Urinary bladder (tissue), 4 donors: ENCODE results near the gene CFLAR. TPM values are rescaled to one million over a fixed set of nuclear protein-coding genes. Genes with fewer than 3 reads are reported as not detected.
A peak's percentile ranks its signal among the peaks of the same experiment; 100 is the strongest.
"Not testable (repeated sequence)": the region's sequence is repeated elsewhere in the genome, so short reads cannot be mapped to it uniquely, and the experiment has no call there.

Experiments used
- DNase-seq: peaks from one replicate; pipeline ENCODE4 v3.0.0-alpha.2; 2015; ENCODE audit errors: extremely low spot score
- H3K27ac ChIP-seq: one replicate; pipeline ENCODE4 v1.5.1; 2013; ENCODE audit warnings: low read depth, mild to moderate bottlenecking, moderate library complexity
- H3K36me3 ChIP-seq: one replicate; pipeline ENCODE4 v1.6.1; 2013; ENCODE audit warnings: mild to moderate bottlenecking, moderate library complexity; ENCODE audit not compliant: insufficient read depth
- H3K4me1 ChIP-seq: one replicate; pipeline ENCODE4 v1.6.1; 2013; ENCODE audit warnings: mild to moderate bottlenecking, moderate library complexity; ENCODE audit not compliant: insufficient read depth
- H3K4me3 ChIP-seq: one replicate; pipeline ENCODE4 v1.5.1; 2013; ENCODE audit warnings: low read depth, low read length
- WGBS: extraction: QIAGEN DNeasy Blood & Tissue Kit; methylation state at CpG from one replicate; pipeline ENCODE4 v1.1.7; 2013; 5-methylcytosine and 5-hydroxymethylcytosine counted together
- polyA plus RNA-seq: library from polyadenylated mRNA; stranded (reverse); fragments of 200-250 nt; gene quantifications from one replicate; pipeline ENCODE4 v1.2.3, GENCODE V29; 2013
- total RNA-seq: library from RNA; depleted of rRNA; stranded (reverse); fragments of >200 nt; gene quantifications from one replicate; pipeline ENCODE4 v1.2.3, GENCODE V29; 2014
- donor health status: healthy with polysubstance abuse.
- donor health status: healthy.

CFLAR gene
- total and polyA plus RNA-seq, 2 donors, result 50.0 to 107 TPM

- DNase-seq, result no peak
- Histone ChIP-seq H3K27ac (peak overlapping the region; percentile 34), H3K36me3 (no peaks in the 10 kb centered on the region), H3K4me3 (no peak overlapping the region), H3K4me1 (peaks cover 4% of the 10 kb centered on the region)
- WGBS, result 50% methylated on average over 4 of the region's 4 CpGs
These were observed 13.1 kb downstream of the CFLAR start for GRCh38 chr2:201128933-201129505.

GRCh38 chr2:201130524-201131186 lies 14.7 kb downstream of the CFLAR start:
- Histone ChIP-seq H3K4me1 (peaks cover 3% of the 10 kb centered on the region), H3K36me3 (no peaks in the 10 kb centered on the region), H3K4me3 (no peak overlapping the region), H3K27ac (no peak overlapping the region)
- 72% methylated on average over 3 of the region's 3 CpGs for WGBS
- no peak for DNase-seq

GRCh38 chr2:201132518-201132917 lies 16.6 kb downstream of the CFLAR start:
- no peaks in the 10 kb centered on the region for H3K36me3 ChIP-seq
- H3K4me3 ChIP-seq, result no peak overlapping the region
- H3K4me1 ChIP-seq, result peaks cover 3% of the 10 kb centered on the region
- no peak overlapping the region for H3K27ac ChIP-seq
- 58% methylated on average over 1 of the region's 1 CpG for WGBS
- no peak for DNase-seq

- Histone ChIP-seq H3K4me1 (no peaks in the 10 kb centered on the region), H3K36me3 (peaks cover 1% of the 10 kb centered on the region), H3K4me3 (no peak overlapping the region), H3K27ac (no peak overlapping the region)
- DNase-seq, result no peak
- 71% methylated on average over 4 of the region's 4 CpGs for WGBS
These were observed 19.4 kb downstream of the CFLAR start for GRCh38 chr2:201135386-201135785.

GRCh38 chr2:201136889-201137321 lies 20.9 kb downstream of the CFLAR start:
- H3K27ac ChIP-seq, result no peak overlapping the region
- no peak overlapping the region for H3K4me3 ChIP-seq
- H3K36me3 ChIP-seq, result peaks cover 3% of the 10 kb centered on the region
- H3K4me1 ChIP-seq, result no peaks in the 10 kb centered on the region
- DNase-seq, result no peak
- 69% methylated on average over 3 of the region's 3 CpGs for WGBS

GRCh38 chr2:201137505-201138400 lies 21.8 kb downstream of the CFLAR start:
- no peak for DNase-seq
- Histone ChIP-seq H3K4me1 (no peaks in the 10 kb centered on the region), H3K4me3 (no peak overlapping the region), H3K36me3 (peaks cover 3% of the 10 kb centered on the region), H3K27ac (no peak overlapping the region)
- WGBS, result 97% methylated on average over 28 of the region's 28 CpGs

- Histone ChIP-seq H3K27ac (no peak overlapping the region), H3K4me1 (no peaks in the 10 kb centered on the region), H3K36me3 (peaks cover 3% of the 10 kb centered on the region), H3K4me3 (no peak overlapping the region)
- no peak for DNase-seq
- WGBS, result 94% methylated on average over 15 of the region's 15 CpGs
These were observed 22.5 kb downstream of the CFLAR start for GRCh38 chr2:201138401-201138970.

GRCh38 chr2:201138986-201139781 lies 23.2 kb downstream of the CFLAR start:
- H3K27ac ChIP-seq, DNase-seq, H3K4me3 ChIP-seq, H3K36me3 ChIP-seq, H3K4me1 ChIP-seq: not testable (repeated sequence)
- WGBS, result 66% methylated on average over 14 of the region's 14 CpGs

- Histone ChIP-seq H3K27ac (no peak overlapping the region), H3K36me3 (peaks cover 5% of the 10 kb centered on the region), H3K4me3 (no peak overlapping the region), H3K4me1 (no peaks in the 10 kb centered on the region)
- DNase-seq, result no peak
- 60% methylated on average over 34 of the region's 34 CpGs for WGBS
These were observed 24.1 kb downstream of the CFLAR start for GRCh38 chr2:201139836-201140604.

- H3K27ac ChIP-seq, result no peak overlapping the region
These were observed 28.4 kb downstream of the CFLAR start for GRCh38 chr2:201144101-201145051.

GRCh38 chr2:201148434-201148990 lies 32.5 kb downstream of the CFLAR start:
- 80% methylated on average over 1 of the region's 1 CpG for WGBS
- H3K36me3 ChIP-seq, result peaks cover 6% of the 10 kb centered on the region
- no peak for DNase-seq
- no peaks in the 10 kb centered on the region for H3K4me1 ChIP-seq
- H3K27ac ChIP-seq, result no peak overlapping the region
- no peak overlapping the region for H3K4me3 ChIP-seq

More at GRCh38 chr2:201144101-201145051, 28.4 kb downstream of the CFLAR start:
- WGBS, result 86% methylated on average over 5 of the region's 5 CpGs
- DNase-seq, result no peak
- Histone ChIP-seq H3K4me1 (no peaks in the 10 kb centered on the region), H3K36me3 (peaks cover 5% of the 10 kb centered on the region), H3K4me3 (no peak overlapping the region)
